ENCODE data around the gene POLA2.

- no peak for TF ChIP-seq CTCF (IDR thresholded peaks at IDR 0.05; ENCODE audit: extremely low read depth in 1 of 2, insufficient read depth in 1 of 2, low read depth in 1 of 2, low read length in 2 of 2)
- no peak for TF ChIP-seq POLR2A (IDR thresholded peaks at IDR 0.05; ENCODE audit: low read depth, low read length)
- TF ChIP-seq MAX (IDR thresholded peaks at IDR 0.05; ENCODE audit: insufficient read depth, insufficient read length), result no peak
- TF ChIP-seq POLR2AphosphoS5 (IDR thresholded peaks at IDR 0.05; ENCODE audit: insufficient read depth, low read depth, low read length), result no peak
- TF ChIP-seq GATA2 (IDR thresholded peaks at IDR 0.05; ENCODE audit: insufficient read depth, insufficient read length, low read depth, low read length), result no peak
These were observed 33.2 kb downstream of the POLA2 start for GRCh38 chr11:65295001-65295400.

Data from endothelial cell of umbilical vein (primary cell).